ENCODE data around the gene TCF12.

The TCF12 gene

DNA sequence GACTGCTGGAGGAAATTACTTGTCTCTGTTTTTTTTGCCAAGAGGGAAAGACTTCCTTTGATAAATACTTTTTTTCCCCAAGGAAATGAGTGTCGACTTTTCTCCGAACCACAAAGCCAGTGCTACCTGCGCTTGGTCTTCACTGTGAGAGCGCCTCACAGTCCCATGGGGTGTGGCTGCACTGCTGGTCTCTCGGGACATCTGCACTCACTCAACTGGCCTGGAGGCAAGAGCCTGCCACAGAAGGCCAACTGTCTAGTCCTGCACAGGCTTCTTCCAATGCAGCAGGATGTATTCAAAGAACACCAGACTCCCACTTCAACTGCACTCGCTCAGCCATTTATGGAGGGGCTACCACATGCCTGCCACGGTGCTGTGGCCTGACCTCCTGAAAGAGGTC is 417.3 kb downstream of the TCF12 start:
- TF ChIP-seq, protein P1, sequence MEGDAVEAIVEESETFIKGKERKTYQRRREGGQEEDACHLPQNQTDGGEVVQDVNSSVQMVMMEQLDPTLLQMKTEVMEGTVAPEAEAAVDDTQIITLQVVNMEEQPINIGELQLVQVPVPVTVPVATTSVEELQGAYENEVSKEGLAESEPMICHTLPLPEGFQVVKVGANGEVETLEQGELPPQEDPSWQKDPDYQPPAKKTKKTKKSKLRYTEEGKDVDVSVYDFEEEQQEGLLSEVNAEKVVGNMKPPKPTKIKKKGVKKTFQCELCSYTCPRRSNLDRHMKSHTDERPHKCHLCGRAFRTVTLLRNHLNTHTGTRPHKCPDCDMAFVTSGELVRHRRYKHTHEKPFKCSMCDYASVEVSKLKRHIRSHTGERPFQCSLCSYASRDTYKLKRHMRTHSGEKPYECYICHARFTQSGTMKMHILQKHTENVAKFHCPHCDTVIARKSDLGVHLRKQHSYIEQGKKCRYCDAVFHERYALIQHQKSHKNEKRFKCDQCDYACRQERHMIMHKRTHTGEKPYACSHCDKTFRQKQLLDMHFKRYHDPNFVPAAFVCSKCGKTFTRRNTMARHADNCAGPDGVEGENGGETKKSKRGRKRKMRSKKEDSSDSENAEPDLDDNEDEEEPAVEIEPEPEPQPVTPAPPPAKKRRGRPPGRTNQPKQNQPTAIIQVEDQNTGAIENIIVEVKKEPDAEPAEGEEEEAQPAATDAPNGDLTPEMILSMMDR (IDR thresholded peaks at IDR 0.05) = no peak
- H3K79me2 ChIP-seq = no peaks in the 10 kb centered on the region
- no peak overlapping the region for H2AFZ ChIP-seq
- H3K9ac ChIP-seq = no peak overlapping the region
- H3K9me3 ChIP-seq (ENCODE audit: control insufficient read depth, low read length) = no peaks in the 10 kb centered on the region
- no peak overlapping the region for H3K4me3 ChIP-seq (ENCODE audit: low read depth, low read length)
- H3K4me1 ChIP-seq = no peaks in the 10 kb centered on the region
- H3K27ac ChIP-seq = no peak overlapping the region
- H3K36me3 ChIP-seq (ENCODE audit: control insufficient read depth, insufficient read depth, low read length) = no peaks in the 10 kb centered on the region
- no peak overlapping the region for H3K4me2 ChIP-seq (ENCODE audit: low read length)
- H3K27me3 ChIP-seq (ENCODE audit: control insufficient read depth, insufficient read depth, low read length) = no peaks in the 10 kb centered on the region

DNA sequence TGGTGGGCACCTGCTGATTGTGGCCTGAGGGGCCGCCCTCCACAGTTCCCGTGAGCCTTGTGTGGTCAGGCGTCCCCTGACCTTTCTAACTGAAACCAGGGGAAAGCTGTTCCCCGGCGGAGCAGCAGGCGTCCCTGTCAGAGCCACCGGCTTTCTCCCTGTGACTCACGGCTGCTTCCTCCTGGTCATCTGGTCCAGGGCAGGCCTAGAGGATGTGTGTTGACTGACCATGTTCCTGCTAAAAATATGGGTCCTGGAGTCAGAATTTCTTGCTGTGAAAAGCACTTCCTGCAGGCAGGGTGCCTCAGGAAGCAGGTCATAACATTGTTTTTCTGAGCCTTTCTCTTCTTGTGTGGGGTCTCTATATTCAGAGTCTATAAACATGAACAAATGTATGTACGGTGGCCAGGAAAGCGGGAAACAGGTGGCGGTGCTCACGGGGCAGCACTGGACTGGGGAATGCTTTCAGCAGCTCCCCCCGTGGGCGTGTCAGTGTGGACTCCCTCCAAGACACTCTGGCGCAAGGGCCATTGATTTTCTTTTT is 419.5 kb downstream of the TCF12 start:
- H3K36me3 ChIP-seq (ENCODE audit: control insufficient read depth, insufficient read depth, low read length) = no peaks in the 10 kb centered on the region
- TF ChIP-seq, protein P1 (IDR thresholded peaks at IDR 0.05) = no peak
- H3K9ac ChIP-seq = no peak overlapping the region
- H3K4me3 ChIP-seq (ENCODE audit: low read depth, low read length) = no peak overlapping the region
- no peaks in the 10 kb centered on the region for H3K9me3 ChIP-seq (ENCODE audit: control insufficient read depth, low read length)
- no peak overlapping the region for H3K4me2 ChIP-seq (ENCODE audit: low read length)
- H2AFZ ChIP-seq = no peak overlapping the region
- no peaks in the 10 kb centered on the region for H3K79me2 ChIP-seq
- no peaks in the 10 kb centered on the region for H3K4me1 ChIP-seq
- H3K27me3 ChIP-seq (ENCODE audit: control insufficient read depth, insufficient read depth, low read length) = no peaks in the 10 kb centered on the region
- no peak overlapping the region for H3K27ac ChIP-seq

DNA sequence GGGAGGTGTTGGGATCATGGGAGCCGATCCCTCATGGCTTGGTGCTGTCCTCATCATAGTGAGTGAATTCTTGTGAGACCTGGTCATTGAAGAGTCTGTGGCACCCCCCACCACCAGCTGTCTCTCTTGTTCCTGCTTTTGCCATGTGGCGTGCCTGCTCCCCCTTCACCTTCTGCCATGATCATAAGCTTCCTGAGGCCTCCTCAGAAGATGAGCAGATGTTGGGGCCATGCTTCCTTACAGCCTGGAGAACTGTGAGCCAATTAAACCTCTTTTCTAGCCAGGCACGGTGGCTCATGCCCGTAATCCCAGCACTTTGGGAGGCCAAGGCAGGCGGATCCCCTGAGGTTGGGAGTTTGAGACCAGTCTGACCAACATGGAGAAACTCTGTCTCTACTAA is 420.9 kb downstream of the TCF12 start:
- TF ChIP-seq, protein P1 (IDR thresholded peaks at IDR 0.05) = no peak
- no peaks in the 10 kb centered on the region for H3K36me3 ChIP-seq (ENCODE audit: control insufficient read depth, insufficient read depth, low read length)
- H3K4me3 ChIP-seq (ENCODE audit: low read depth, low read length) = no peak overlapping the region
- no peak overlapping the region for H3K9ac ChIP-seq
- no peaks in the 10 kb centered on the region for H3K4me1 ChIP-seq
- no peaks in the 10 kb centered on the region for H3K9me3 ChIP-seq (ENCODE audit: control insufficient read depth, low read length)
- no peak overlapping the region for H3K27ac ChIP-seq
- no peak overlapping the region for H2AFZ ChIP-seq
- H3K79me2 ChIP-seq = no peaks in the 10 kb centered on the region
- H3K4me2 ChIP-seq (ENCODE audit: low read length) = no peak overlapping the region
- H3K27me3 ChIP-seq (ENCODE audit: control insufficient read depth, insufficient read depth, low read length) = no peaks in the 10 kb centered on the region
